Measurements from ENCODE around the gene LHX3. TPM values are rescaled to one million over a fixed set of nuclear protein-coding genes. Genes with fewer than 3 reads are reported as not detected.

Gene LHX3
- total and polyA plus RNA-seq, 2 of the 4 experiments (the other 2 are of a cell fraction) = not detected

GRCh38 chr9:136252846-136253245, 47.9 kb upstream of the LHX3 start:
- ChIA-PET CTCF (no interaction called here), POLR2A (ENCODE audit: unreplicated experiment) (no interaction called here)
- dilution Hi-C loops (cut with HindIII; ENCODE audit: low sequenced_read_pairs, unreplicated experiment) = no loop called here
- TF ChIP-seq POLR2A (IDR thresholded peaks at IDR 0.05; ENCODE audit: low read depth, low read length) (no peak), CHD1 (IDR thresholded peaks at IDR 0.05; ENCODE audit: low read depth, low read length) (no peak), USF2 (IDR thresholded peaks at IDR 0.05; ENCODE audit: low read depth, low read length) (no peak), RCOR1 (IDR thresholded peaks at IDR 0.05; ENCODE audit: insufficient replicate concordance, low read length) (no peak), CEBPB (IDR thresholded peaks at IDR 0.05; ENCODE audit: low read depth, low read length) (no peak), RAD21 (IDR thresholded peaks at IDR 0.05; ENCODE audit: low read length) (no peak), MXI1 (IDR thresholded peaks at IDR 0.05; ENCODE audit: borderline replicate concordance, low read depth, low read length) (no peak), CTCF (conservative IDR thresholded peaks at IDR 0.05; ENCODE audit: low read depth, low read length) (no peak), ELK1 (IDR thresholded peaks at IDR 0.05; ENCODE audit: borderline replicate concordance, low read depth, low read length) (no peak), SMC3 (IDR thresholded peaks at IDR 0.05; ENCODE audit: low read depth, low read length) (no peak), MAFK (IDR thresholded peaks at IDR 0.05; ENCODE audit: low read depth, low read length) (no peak), MAZ (IDR thresholded peaks at IDR 0.05; ENCODE audit: borderline replicate concordance, low read depth, low read length) (no peak), NFE2L2 (IDR thresholded peaks at IDR 0.05; ENCODE audit: low read depth, low read length) (no peak), FOS (IDR thresholded peaks at IDR 0.05; ENCODE audit: low read depth, low read length) (no peak), BHLHE40 (IDR thresholded peaks at IDR 0.05; ENCODE audit: low read depth, low read length) (no peak), RFX5 (IDR thresholded peaks at IDR 0.05; ENCODE audit: low read depth, low read length) (no peak)
- DNase-seq (no peak), ATAC-seq (ENCODE audit: low read depth) (no peak)
- Histone ChIP-seq H2BK120ac (ENCODE audit: low read depth, low read length) (no peak overlapping the region), H3K56ac (ENCODE audit: extremely low read depth, insufficient read depth, low read length) (no peak overlapping the region), H2BK5ac (ENCODE audit: low read depth, low read length, poor library complexity, severe bottlenecking) (no peak overlapping the region), H2AK5ac (ENCODE audit: low read depth, low read length) (no peak overlapping the region), H4K20me1 (ENCODE audit: insufficient read depth, low read length) (no peaks in the 10 kb centered on the region), H3K27ac (ENCODE audit: insufficient read depth, low read length) (no peak overlapping the region), H2BK20ac (ENCODE audit: low read depth, low read length) (no peak overlapping the region), H3K4me2 (ENCODE audit: low read depth, low read length) (no peak overlapping the region), H3K36me3 (ENCODE audit: control insufficient read depth, insufficient read depth, low read length) (no peaks in the 10 kb centered on the region), H2BK15ac (ENCODE audit: low read depth, low read length) (no peak overlapping the region), H2AFZ (replicated peaks; ENCODE audit: low read length, poor library complexity) (no peak overlapping the region), H3K79me1 (ENCODE audit: low read depth in 1 of 2, low read length in 2 of 2) (no peaks in the 10 kb centered on the region), H2AK9ac (replicated peaks; ENCODE audit: low read depth, low read length, poor library complexity) (no peak overlapping the region), H3K9ac (ENCODE audit: low read depth, low read length) (no peak overlapping the region), H3K23ac (ENCODE audit: low read depth, low read length) (no peak overlapping the region), H4K8ac (ENCODE audit: low read depth in 2 of 2, low read length in 2 of 2) (no peak overlapping the region), H3K18ac (ENCODE audit: low read depth, low read length) (no peak overlapping the region), H3K4me1 (ENCODE audit: control insufficient read depth, insufficient read depth, low read length) (peaks cover 5% of the 10 kb centered on the region), H3K9me1 (ENCODE audit: insufficient read depth, low read length) (no peaks in the 10 kb centered on the region), H3K27me3 (ENCODE audit: control insufficient read depth, insufficient read depth, low read length) (peaks cover 37% of the 10 kb centered on the region; the same call in 1 of the 2 replicates), H3K9me3 (ENCODE audit: control insufficient read depth, insufficient read depth, low read length) (no peaks in the 10 kb centered on the region), H3K14ac (replicated peaks; ENCODE audit: low read depth, low read length) (no peak overlapping the region), H4K91ac (ENCODE audit: insufficient read depth, low read depth, low read length) (no peak overlapping the region), H3K4me3 (ENCODE audit: insufficient read depth, low read depth, low read length) (no peak overlapping the region), H3K4ac (ENCODE audit: low read depth, low read length) (no peak overlapping the region), H4K5ac (ENCODE audit: low read depth, low read length) (no peak overlapping the region)
- intact Hi-C loops (cut with micrococcal nuclease) = no loop called here
- WGBS, 2 experiments (ENCODE audit: extremely low coverage in 2 of 2, insufficient read length in 1 of 2) = 77% methylated on average over 5 of the region's 10 CpGs; no CpG with 5 or more reads in 1 of the 2 experiments
- in situ Hi-C loops (cut with MboI; ENCODE audit: low sequenced_read_pairs) = no loop called here
- no TSS peak for BruUV-seq (replicated peaks)

Data from IMR-90 (cell line).